Prostate gland (tissue), 2 donors: ENCODE measurements around the gene CDH13. TPM values are rescaled to one million over a fixed set of nuclear protein-coding genes. Genes with fewer than 3 reads are reported as not detected.
A peak's percentile ranks its signal among the peaks of the same experiment; 100 is the strongest.

Experiments
- DNase-seq: peaks from one replicate; pipeline ENCODE4 v3.0.0-alpha.2; 2019; ENCODE audit warnings: low spot score
- H3K27ac ChIP-seq, 2 donors: fragments of 200-600 bp; sonication (generic); 2 replicates each; pipeline ENCODE4 v1.5.1; 2017 to 2019
- H3K27me3 ChIP-seq: fragments of 200-600 bp; sonication (generic); replicated peaks from 2 replicates; pipeline ENCODE4 v1.5.1; 2019; ENCODE audit not compliant: insufficient read depth
- H3K36me3 ChIP-seq, 2 donors: fragments of 200-600 bp; sonication (generic); 1 replicate in 1 of 2; 2 replicates in 1 of 2; pipeline versions ENCODE4 v1.5.1 to v1.8.1; 2017 to 2019
- H3K4me1 ChIP-seq: fragments of 200-600 bp; sonication (generic); replicated peaks from 2 replicates; pipeline ENCODE4 v1.5.1; 2019
- H3K4me3 ChIP-seq, 2 donors: fragments of 200-600 bp; sonication (generic); 2 replicates each; pipeline ENCODE4 v1.5.1; 2017 to 2019
- H3K9me3 ChIP-seq: fragments of 200-600 bp; sonication (generic); 2 replicates; pipeline ENCODE4 v1.5.1; 2017
- CTCF ChIP-seq, 4 experiments: fragments of 200-600 bp in 2 of 4; fragments of 450-650 bp in 2 of 4; sonication (generic) in 2 of 4; IDR thresholded peaks; 1 replicate in 3 of 4; 2 replicates in 1 of 4; pipeline ENCODE4 v1.5.1; 2016 to 2019; ENCODE audit warnings: antibody characterized with exemption in 4 of 4, mild to moderate bottlenecking in 2 of 4, moderate library complexity in 2 of 4
- POLR2A ChIP-seq: fragments of 450-650 bp; IDR thresholded peaks from one replicate; pipeline ENCODE4 v1.6.1; 2016; ENCODE audit warnings: antibody characterized with exemption, mild to moderate bottlenecking
- POLR2AphosphoS5 ChIP-seq: sonication (generic); formaldehyde crosslinking; IDR thresholded peaks from one replicate; pipeline ENCODE4 v1.6.1; 2017; ENCODE audit warnings: antibody characterized with exemption
- WGBS: methylation state at CpG from one replicate; pipeline ENCODE4 v1.1.5; 2018; 5-methylcytosine and 5-hydroxymethylcytosine counted together
- intact Hi-C: fragments of 100-400 bp; cut with DNase I; formaldehyde crosslinking; loops from one replicate; pipeline ENCODE4 v1.14.2; 2022
- total RNA-seq, 2 donors: library from RNA; depleted of rRNA; stranded (reverse); fragments of >200 nt; gene quantifications; one replicate each; pipeline ENCODE4 v1.1.0, GENCODE V29; 2016

The CDH13 gene
- total RNA-seq, 2 donors from 2014 or later = 20.6 to 23.0 TPM

- no peaks in the 10 kb centered on the region for H3K9me3 ChIP-seq
- intact Hi-C loops = no loop called here
- no peak overlapping the region for H3K27ac ChIP-seq
- no peak for DNase-seq
- no peaks in the 10 kb centered on the region for H3K27me3 ChIP-seq
- no peaks in the 10 kb centered on the region for H3K36me3 ChIP-seq
- 68% methylated on average over 9 of the region's 9 CpGs for WGBS
- TF ChIP-seq CTCF (IDR thresholded peaks at IDR 0.05) (no peak), POLR2A (no peak), POLR2AphosphoS5 (no peak)
- H3K4me1 ChIP-seq = no peaks in the 10 kb centered on the region
- H3K4me3 ChIP-seq = no peak overlapping the region
These were observed 478.7 kb downstream of the CDH13 start for GRCh38 chr16:83105279-83106077.

GRCh38 chr16:83109490-83110125 is 482.8 kb downstream of the CDH13 start:
- H3K9me3 ChIP-seq = no peaks in the 10 kb centered on the region
- H3K27me3 ChIP-seq = peaks cover 6% of the 10 kb centered on the region
- TF ChIP-seq CTCF (IDR thresholded peaks at IDR 0.05) (no peak), POLR2AphosphoS5 (no peak), POLR2A (no peak)
- no peak for DNase-seq
- no peak overlapping the region for H3K4me3 ChIP-seq
- H3K36me3 ChIP-seq = no peaks in the 10 kb centered on the region
- intact Hi-C loops = no loop called here
- WGBS = 62% methylated on average over 10 of the region's 10 CpGs
- no peaks in the 10 kb centered on the region for H3K4me1 ChIP-seq
- no peak overlapping the region for H3K27ac ChIP-seq

GRCh38 chr16:83110269-83110668 is 483.5 kb downstream of the CDH13 start:
- Histone ChIP-seq H3K36me3 (no peaks in the 10 kb centered on the region), H3K4me3 (no peak overlapping the region), H3K27me3 (peaks cover 6% of the 10 kb centered on the region), H3K27ac (no peak overlapping the region), H3K4me1 (no peaks in the 10 kb centered on the region), H3K9me3 (no peaks in the 10 kb centered on the region)
- intact Hi-C loops = no loop called here
- TF ChIP-seq POLR2A = no peak
- no peak for TF ChIP-seq CTCF (IDR thresholded peaks at IDR 0.05)
- no peak for TF ChIP-seq POLR2AphosphoS5
- DNase-seq = no peak
- WGBS = 72% methylated on average over 5 of the region's 5 CpGs

- no peak overlapping the region for H3K4me3 ChIP-seq
- no peak overlapping the region for H3K27ac ChIP-seq
- DNase-seq = no peak
- intact Hi-C loops = no loop called here
- H3K9me3 ChIP-seq = no peaks in the 10 kb centered on the region
- peaks cover 6% of the 10 kb centered on the region for H3K27me3 ChIP-seq
- WGBS = 27% methylated on average over 7 of the region's 7 CpGs
- TF ChIP-seq CTCF (IDR thresholded peaks at IDR 0.05) (peak in 2 of 4 experiments; percentile 10 to 35), POLR2A (no peak)
- no peaks in the 10 kb centered on the region for H3K36me3 ChIP-seq
- no peaks in the 10 kb centered on the region for H3K4me1 ChIP-seq
These were observed 486.5 kb downstream of the CDH13 start for GRCh38 chr16:83113317-83113716.

GRCh38 chr16:83113811-83114210 is 487.0 kb downstream of the CDH13 start:
- H3K4me3 ChIP-seq = no peak overlapping the region
- no peak overlapping the region for H3K27ac ChIP-seq
- H3K4me1 ChIP-seq = no peaks in the 10 kb centered on the region
- no peak for DNase-seq
- no peak for TF ChIP-seq CTCF (IDR thresholded peaks at IDR 0.05)
- no peak for TF ChIP-seq POLR2A
- no peak for TF ChIP-seq POLR2AphosphoS5
- peaks cover 6% of the 10 kb centered on the region for H3K27me3 ChIP-seq
- no peaks in the 10 kb centered on the region for H3K9me3 ChIP-seq
- no peaks in the 10 kb centered on the region for H3K36me3 ChIP-seq
- intact Hi-C loops = no loop called here
- WGBS = 57% methylated on average over 6 of the region's 6 CpGs
